ENCODE measurements around the gene GRIFIN. TPM values are rescaled to one million over a fixed set of nuclear protein-coding genes. Genes with fewer than 3 reads are reported as not detected.

GRIFIN gene
- total and polyA plus RNA-seq, 9 of the 15 experiments (the other 6 are each of a cell fraction or from before 2014, with no cell fraction given): not detected

DNA sequence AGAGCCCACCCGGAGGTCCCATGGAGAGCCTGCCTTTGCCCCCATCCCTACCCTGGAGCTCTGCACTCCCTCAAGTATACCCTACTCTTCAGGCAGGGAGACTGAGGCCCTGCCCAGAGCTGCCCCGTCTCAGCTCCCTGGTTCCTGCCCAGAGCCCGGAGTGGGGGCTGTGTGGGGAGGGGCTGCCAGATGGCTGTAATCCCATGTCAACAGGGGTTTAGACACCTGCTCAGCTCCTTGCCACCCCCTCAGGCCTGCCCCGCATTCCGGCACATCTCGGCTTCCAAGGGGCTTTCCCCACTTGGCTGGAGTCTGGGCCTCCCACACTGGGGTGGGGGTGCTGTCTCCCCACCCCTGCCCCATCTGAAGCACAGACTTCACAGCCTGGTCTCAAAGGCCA, 22.5 kb upstream of the GRIFIN start:
- ChIA-PET CTCF (ENCODE audit: low intra/inter-chr PET ratio) (no interaction called here), POLR2A (interaction anchor here (0.5 to 1.6 kb wide), 6 partner anchors 10 to 284 kb away, joined by 3 to 8 read pairs (median 3); no protein-coding TSS in a partner anchor)
- FAIRE-seq (no peak), DNase-seq (ENCODE audit: extremely low read depth in 1 of 4, low spot score in 3 of 4) (no peak), ATAC-seq (no peak)
- H3K4me1 ChIP-seq (replicated peaks in 1 of 2; ENCODE audit: control insufficient read depth in 2 of 2, insufficient read depth in 2 of 2, low read length in 2 of 2): peaks cover 0 to 50% of the 10 kb centered on the region in 2 experiments; a peak in 2 of 5 replicates
- no peak overlapping the region for H3K4me3 ChIP-seq
- intact Hi-C loops (cut with micrococcal nuclease): no loop called here
- 14% methylated on average over 6 of the region's 6 CpGs for WGBS (ENCODE audit: insufficient coverage, low coverage, missing lambda C conversion rate)
- H3K9me1 ChIP-seq (ENCODE audit: control insufficient read depth, insufficient read depth, low read length): no peaks in the 10 kb centered on the region
- no TSS peak for BruUV-seq (replicated peaks)
- no peak overlapping the region for H3K4me2 ChIP-seq (ENCODE audit: insufficient read depth, low read length)
- H3K27me3 ChIP-seq (ENCODE audit: control insufficient read depth in 2 of 2, insufficient read depth in 2 of 2, low read length in 2 of 2): peaks cover 6 to 41% of the 10 kb centered on the region in 2 experiments; a peak in 3 of 5 replicates
- H3K9me3 ChIP-seq (replicated peaks; ENCODE audit: control insufficient read depth, insufficient read depth, low read depth, low read length): no peaks in the 10 kb centered on the region
- in situ Hi-C loops (cut with MboI): no loop called here
- no peaks in the 10 kb centered on the region for H3K79me2 ChIP-seq (ENCODE audit: control insufficient read depth, insufficient read depth, low read length)
- no peaks in the 10 kb centered on the region for H4K20me1 ChIP-seq (replicated peaks; ENCODE audit: control insufficient read depth, insufficient read depth, low read length)
- no peak overlapping the region for H3K27ac ChIP-seq (ENCODE audit: extremely low read depth, low read depth, low read length)
- no peaks in the 10 kb centered on the region for H3K36me3 ChIP-seq (ENCODE audit: control insufficient read depth, insufficient read depth, low read length)
- H2AFZ ChIP-seq (ENCODE audit: low read depth, low read length): no peak overlapping the region
- H3K9ac ChIP-seq (ENCODE audit: insufficient read depth in 1 of 2, low read depth in 2 of 2, low read length in 2 of 2): no peak overlapping the region
- TF ChIP-seq ARNT (IDR thresholded peaks at IDR 0.05): no peak
- TF ChIP-seq MYNN (IDR thresholded peaks at IDR 0.05): no peak
- TF ChIP-seq MYNN (CRISPR knock-in tag; IDR thresholded peaks at IDR 0.05): no peak
- TF ChIP-seq, protein P1, sequence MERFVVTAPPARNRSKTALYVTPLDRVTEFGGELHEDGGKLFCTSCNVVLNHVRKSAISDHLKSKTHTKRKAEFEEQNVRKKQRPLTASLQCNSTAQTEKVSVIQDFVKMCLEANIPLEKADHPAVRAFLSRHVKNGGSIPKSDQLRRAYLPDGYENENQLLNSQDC (CRISPR knock-in tag; IDR thresholded peaks at IDR 0.05): no peak
- TF ChIP-seq ILF3 (IDR thresholded peaks at IDR 0.05; ENCODE audit: borderline replicate concordance): no peak
- TF ChIP-seq POU5F1 (IDR thresholded peaks at IDR 0.05; ENCODE audit: borderline replicate concordance, low read depth, low read length, partially characterized antibody): no peak
- TF ChIP-seq RBM39 (optimal IDR thresholded peaks at IDR 0.05; ENCODE audit: low read depth, low read length): no peak
- no peak for TF ChIP-seq CHD2 (IDR thresholded peaks at IDR 0.05; ENCODE audit: low read depth, low read length)
- TF ChIP-seq SP1 (CRISPR knock-in tag; IDR thresholded peaks at IDR 0.05): no peak
- no peak for TF ChIP-seq FOXK2 (conservative IDR thresholded peaks at IDR 0.05 in 1 of 2, IDR thresholded peaks at IDR 0.05 in 1 of 2; ENCODE audit: low read depth in 2 of 2)
- TF ChIP-seq, protein P2, sequence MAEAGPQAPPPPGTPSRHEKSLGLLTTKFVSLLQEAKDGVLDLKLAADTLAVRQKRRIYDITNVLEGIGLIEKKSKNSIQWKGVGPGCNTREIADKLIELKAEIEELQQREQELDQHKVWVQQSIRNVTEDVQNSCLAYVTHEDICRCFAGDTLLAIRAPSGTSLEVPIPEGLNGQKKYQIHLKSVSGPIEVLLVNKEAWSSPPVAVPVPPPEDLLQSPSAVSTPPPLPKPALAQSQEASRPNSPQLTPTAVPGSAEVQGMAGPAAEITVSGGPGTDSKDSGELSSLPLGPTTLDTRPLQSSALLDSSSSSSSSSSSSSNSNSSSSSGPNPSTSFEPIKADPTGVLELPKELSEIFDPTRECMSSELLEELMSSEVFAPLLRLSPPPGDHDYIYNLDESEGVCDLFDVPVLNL (CRISPR knock-in tag; IDR thresholded peaks at IDR 0.05; ENCODE audit: low read depth): no peak
- TF ChIP-seq POLR2AphosphoS2 (IDR thresholded peaks at IDR 0.05; ENCODE audit: low read length): no peak
- TF ChIP-seq ZNF695 (CRISPR knock-in tag; IDR thresholded peaks at IDR 0.05): no peak
- TF ChIP-seq, protein P3, sequence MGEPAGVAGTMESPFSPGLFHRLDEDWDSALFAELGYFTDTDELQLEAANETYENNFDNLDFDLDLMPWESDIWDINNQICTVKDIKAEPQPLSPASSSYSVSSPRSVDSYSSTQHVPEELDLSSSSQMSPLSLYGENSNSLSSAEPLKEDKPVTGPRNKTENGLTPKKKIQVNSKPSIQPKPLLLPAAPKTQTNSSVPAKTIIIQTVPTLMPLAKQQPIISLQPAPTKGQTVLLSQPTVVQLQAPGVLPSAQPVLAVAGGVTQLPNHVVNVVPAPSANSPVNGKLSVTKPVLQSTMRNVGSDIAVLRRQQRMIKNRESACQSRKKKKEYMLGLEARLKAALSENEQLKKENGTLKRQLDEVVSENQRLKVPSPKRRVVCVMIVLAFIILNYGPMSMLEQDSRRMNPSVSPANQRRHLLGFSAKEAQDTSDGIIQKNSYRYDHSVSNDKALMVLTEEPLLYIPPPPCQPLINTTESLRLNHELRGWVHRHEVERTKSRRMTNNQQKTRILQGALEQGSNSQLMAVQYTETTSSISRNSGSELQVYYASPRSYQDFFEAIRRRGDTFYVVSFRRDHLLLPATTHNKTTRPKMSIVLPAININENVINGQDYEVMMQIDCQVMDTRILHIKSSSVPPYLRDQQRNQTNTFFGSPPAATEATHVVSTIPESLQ (CRISPR knock-in tag; IDR thresholded peaks at IDR 0.05): no peak
- TF ChIP-seq GABPB1 (CRISPR knock-in tag; IDR thresholded peaks at IDR 0.05): no peak
- TF ChIP-seq CSDE1 (IDR thresholded peaks at IDR 0.05): no peak
- no peak for TF ChIP-seq CEBPG (CRISPR knock-in tag; IDR thresholded peaks at IDR 0.05)
- no peak for TF ChIP-seq CEBPG (tag; conservative IDR thresholded peaks at IDR 0.05 in 1 of 2, IDR thresholded peaks at IDR 0.05 in 1 of 2)
- no peak for TF ChIP-seq PML (IDR thresholded peaks at IDR 0.05; ENCODE audit: low read length)
- no peak for TF ChIP-seq NBN (IDR thresholded peaks at IDR 0.05; ENCODE audit: low read depth)
- TF ChIP-seq, protein P4, sequence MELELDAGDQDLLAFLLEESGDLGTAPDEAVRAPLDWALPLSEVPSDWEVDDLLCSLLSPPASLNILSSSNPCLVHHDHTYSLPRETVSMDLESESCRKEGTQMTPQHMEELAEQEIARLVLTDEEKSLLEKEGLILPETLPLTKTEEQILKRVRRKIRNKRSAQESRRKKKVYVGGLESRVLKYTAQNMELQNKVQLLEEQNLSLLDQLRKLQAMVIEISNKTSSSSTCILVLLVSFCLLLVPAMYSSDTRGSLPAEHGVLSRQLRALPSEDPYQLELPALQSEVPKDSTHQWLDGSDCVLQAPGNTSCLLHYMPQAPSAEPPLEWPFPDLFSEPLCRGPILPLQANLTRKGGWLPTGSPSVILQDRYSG (tag; conservative IDR thresholded peaks at IDR 0.05; ENCODE audit: low read depth): no peak
